A549 (cell line): ENCODE results near the gene CD300A.

Experiments
- CHD2 ChIP-seq: fragments of 150-350 bp; IDR thresholded peaks from 2 replicates; pipeline ENCODE4 v1.6.1; 2014; ENCODE audit warnings: low read length; ENCODE audit not compliant: partially characterized antibody
- EHMT2 ChIP-seq: fragments of 200-600 bp; sonication (generic); IDR thresholded peaks from 2 replicates; pipeline ENCODE4 v1.6.1; 2016; ENCODE audit warnings: antibody characterized with exemption, low read depth, mild to moderate bottlenecking, moderate library complexity
- HOXA7 ChIP-seq: fragments of 250-450 bp; sonication (Bioruptor Pico); IDR thresholded peaks from 2 replicates; pipeline ENCODE4 v1.5.0; 2020; ENCODE audit warnings: mild to moderate bottlenecking, moderate library complexity
- POLR2A ChIP-seq: IDR thresholded peaks from 2 replicates; pipeline ENCODE4 v1.6.1; 2012; ENCODE audit warnings: mild to moderate bottlenecking, low read length
- RAD21 ChIP-seq, 2 experiments: fragments of >200 bp in 1 of 2; sonication (Bioruptor Twin) in 1 of 2; formaldehyde crosslinking in 1 of 2; IDR thresholded peaks in 1 of 2; conservative IDR thresholded peaks in 1 of 2; 2 replicates in 1 of 2; 3 replicates in 1 of 2; pipeline ENCODE4 v1.6.1; 2012 to 2018; ENCODE audit warnings: inconsistent platforms in 1 of 2
- RARB ChIP-seq: fragments of 250-450 bp; sonication (Bioruptor Pico); IDR thresholded peaks from 2 replicates; pipeline ENCODE4 v1.8.0; 2021; ENCODE audit warnings: mild to moderate bottlenecking, moderate library complexity
- RFX5 ChIP-seq: fragments of 450-650 bp; IDR thresholded peaks from 2 replicates; pipeline ENCODE4 v1.7.1; 2014; ENCODE audit warnings: antibody characterized with exemption, mild to moderate bottlenecking, moderate library complexity
- TF ChIP-seq, protein P1 (sequence below): fragments of >200 bp; sonication (Bioruptor Twin); formaldehyde crosslinking; IDR thresholded peaks from 3 replicates; pipeline ENCODE4 v1.5.1; 2016
- TF ChIP-seq, protein P2 (sequence below): IDR thresholded peaks from 2 replicates; pipeline ENCODE4 v1.6.1; 2012

DNA sequence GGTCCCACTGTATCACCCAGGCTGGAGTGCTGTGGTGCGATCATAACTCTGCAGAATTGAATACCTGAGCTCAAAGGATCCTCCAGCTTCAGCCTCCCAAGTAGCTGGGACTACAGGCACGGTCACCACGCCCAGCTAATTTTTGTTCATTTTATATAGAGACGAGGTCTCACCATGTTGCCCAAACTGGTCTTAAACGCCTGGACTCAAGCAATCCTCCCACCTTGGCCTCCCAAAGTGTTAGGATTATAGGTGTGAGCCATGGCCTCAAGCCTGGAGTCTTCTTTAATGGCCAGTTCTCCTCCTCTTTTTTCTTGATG lies 64.4 kb downstream of the CD300A start:
- TF ChIP-seq, protein P1, sequence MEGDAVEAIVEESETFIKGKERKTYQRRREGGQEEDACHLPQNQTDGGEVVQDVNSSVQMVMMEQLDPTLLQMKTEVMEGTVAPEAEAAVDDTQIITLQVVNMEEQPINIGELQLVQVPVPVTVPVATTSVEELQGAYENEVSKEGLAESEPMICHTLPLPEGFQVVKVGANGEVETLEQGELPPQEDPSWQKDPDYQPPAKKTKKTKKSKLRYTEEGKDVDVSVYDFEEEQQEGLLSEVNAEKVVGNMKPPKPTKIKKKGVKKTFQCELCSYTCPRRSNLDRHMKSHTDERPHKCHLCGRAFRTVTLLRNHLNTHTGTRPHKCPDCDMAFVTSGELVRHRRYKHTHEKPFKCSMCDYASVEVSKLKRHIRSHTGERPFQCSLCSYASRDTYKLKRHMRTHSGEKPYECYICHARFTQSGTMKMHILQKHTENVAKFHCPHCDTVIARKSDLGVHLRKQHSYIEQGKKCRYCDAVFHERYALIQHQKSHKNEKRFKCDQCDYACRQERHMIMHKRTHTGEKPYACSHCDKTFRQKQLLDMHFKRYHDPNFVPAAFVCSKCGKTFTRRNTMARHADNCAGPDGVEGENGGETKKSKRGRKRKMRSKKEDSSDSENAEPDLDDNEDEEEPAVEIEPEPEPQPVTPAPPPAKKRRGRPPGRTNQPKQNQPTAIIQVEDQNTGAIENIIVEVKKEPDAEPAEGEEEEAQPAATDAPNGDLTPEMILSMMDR: no peak
- TF ChIP-seq, protein P2, sequence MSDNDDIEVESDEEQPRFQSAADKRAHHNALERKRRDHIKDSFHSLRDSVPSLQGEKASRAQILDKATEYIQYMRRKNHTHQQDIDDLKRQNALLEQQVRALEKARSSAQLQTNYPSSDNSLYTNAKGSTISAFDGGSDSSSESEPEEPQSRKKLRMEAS: no peak
- no peak for TF ChIP-seq RARB (CRISPR knock-in tag)
- no peak for TF ChIP-seq EHMT2
- TF ChIP-seq POLR2A: no peak
- TF ChIP-seq RFX5: no peak
- no peak for TF ChIP-seq HOXA7 (CRISPR knock-in tag)
- no peak for TF ChIP-seq RAD21 (conservative IDR thresholded peaks at IDR 0.05 in 1 of 2, IDR thresholded peaks at IDR 0.05 in 1 of 2)
- no peak for TF ChIP-seq CHD2
